ENCODE measurements around the gene SLC35B2.

DNA sequence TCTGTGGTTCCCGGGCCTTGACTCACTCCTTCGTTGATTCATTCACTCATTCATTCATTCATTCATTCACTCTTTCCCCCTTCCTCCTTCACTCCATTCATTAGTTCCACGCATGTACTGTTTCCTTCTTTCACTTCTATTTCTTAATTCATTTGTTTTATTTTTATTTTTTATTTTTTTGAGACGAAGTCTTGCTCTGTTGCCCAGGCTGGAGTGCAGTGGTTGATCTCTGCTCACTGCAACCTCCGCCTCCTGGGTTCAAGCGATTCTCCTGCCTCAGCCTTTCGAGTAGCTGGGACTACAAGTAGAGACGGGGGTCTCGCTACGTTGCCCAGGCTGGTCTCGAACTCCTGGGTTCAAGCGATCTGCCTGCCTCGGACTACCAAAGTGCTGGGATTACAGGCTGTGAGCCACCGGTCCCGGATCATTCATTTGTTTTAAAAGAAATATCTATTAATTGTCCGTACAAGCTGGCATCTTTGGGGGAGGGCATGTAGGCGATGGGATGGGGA lies 8.4 kb upstream of the SLC35B2 start:
- TF ChIP-seq CTCF (IDR thresholded peaks at IDR 0.05) (no peak), POLR2A (IDR thresholded peaks at IDR 0.05) (no peak), POLR2AphosphoS5 (IDR thresholded peaks at IDR 0.05) (no peak), EP300 (IDR thresholded peaks at IDR 0.05) (no peak)
